GM12873 (cell line): ENCODE results near the gene PARD6G.

Experiments used
- CTCF ChIP-seq: IDR thresholded peaks from 2 replicates; pipeline ENCODE4 v1.5.1; 2012; ENCODE audit warnings: low read depth, mild to moderate bottlenecking, moderate library complexity, low read length, control low read depth; ENCODE audit not compliant: insufficient read depth; ENCODE audit errors: missing control alignments

The PARD6G gene

GRCh38 chr18:80231616-80232015, 15.7 kb downstream of the PARD6G start:
- no peak for TF ChIP-seq CTCF

- no peak for TF ChIP-seq CTCF
Observed at GRCh38 chr18:80231151-80231550, 16.2 kb downstream of the PARD6G start.

- TF ChIP-seq CTCF, result no peak
Observed at GRCh38 chr18:80229766-80230745, 17.3 kb downstream of the PARD6G start.

- TF ChIP-seq CTCF, result no peak
Observed at GRCh38 chr18:80229363-80229762, 18.0 kb downstream of the PARD6G start.

GRCh38 chr18:80228051-80228848, 19.1 kb downstream of the PARD6G start:
- no peak for TF ChIP-seq CTCF

- no peak for TF ChIP-seq CTCF
Observed at GRCh38 chr18:80227472-80227871, 19.8 kb downstream of the PARD6G start.

- TF ChIP-seq CTCF, result no peak
Observed at GRCh38 chr18:80225685-80226084, 21.6 kb downstream of the PARD6G start.
